K562 (cell line): ENCODE measurements around the gene CACNA2D4. TPM values are rescaled to one million over a fixed set of nuclear protein-coding genes. Genes with fewer than 3 reads are reported as not detected.
A peak's percentile ranks its signal among the peaks of the same experiment; 100 is the strongest.

ENCODE experiments used
- AFF1 ChIP-seq, 2 experiments: fragments of 450-650 bp; IDR thresholded peaks; 2 replicates each; pipeline ENCODE4 v1.6.1; 2018; ENCODE audit warnings: mild to moderate bottlenecking in 2 of 2, low read depth in 1 of 2; ENCODE audit not compliant: partially characterized antibody in 2 of 2
- CHAMP1 ChIP-seq: fragments of 450-650 bp; IDR thresholded peaks from 2 replicates; pipeline ENCODE4 v1.6.1; 2016; ENCODE audit warnings: mild to moderate bottlenecking
- CXXC5 ChIP-seq: fragments of 250-450 bp; sonication (Bioruptor Pico); IDR thresholded peaks from 2 replicates; pipeline ENCODE4 v1.8.0; 2022; ENCODE audit warnings: inconsistent platforms, mild to moderate bottlenecking, moderate library complexity
- L3MBTL2 ChIP-seq: fragments of 450-650 bp; IDR thresholded peaks from 2 replicates; pipeline ENCODE4 v1.6.1; 2016; ENCODE audit warnings: mild to moderate bottlenecking, moderate library complexity
- MAZ ChIP-seq, 2 experiments: fragments of 450-650 bp in 1 of 2; sonication (generic) in 1 of 2; formaldehyde crosslinking; IDR thresholded peaks in 1 of 2; conservative IDR thresholded peaks in 1 of 2; 2 replicates each; pipeline versions ENCODE4 v1.4.0 to v1.5.0; 2020; ENCODE audit warnings: mild to moderate bottlenecking in 1 of 2, missing genetic modification reagents in 1 of 2
- NRF1 ChIP-seq, 2 experiments: fragments of 450-650 bp; IDR thresholded peaks in 1 of 2; conservative IDR thresholded peaks in 1 of 2; 2 replicates each; pipeline ENCODE4 v1.6.1; 2014; ENCODE audit warnings: mild to moderate bottlenecking in 2 of 2
- POLR2A ChIP-seq: fragments of 450-650 bp; conservative IDR thresholded peaks from 2 replicates; pipeline ENCODE4 v1.6.1; 2016
- SMAD3 ChIP-seq: fragments of 450-650 bp; formaldehyde crosslinking; conservative IDR thresholded peaks from 2 replicates; pipeline ENCODE4 v1.4.0; 2020; ENCODE audit warnings: mild to moderate bottlenecking
- SMAD4 ChIP-seq: fragments of 250-450 bp; sonication (Bioruptor Pico); conservative IDR thresholded peaks from 2 replicates; pipeline ENCODE4 v1.8.0; 2021; ENCODE audit warnings: inconsistent platforms, mild to moderate bottlenecking, moderate library complexity
- SP2 ChIP-seq: IDR thresholded peaks from 2 replicates; pipeline ENCODE4 v1.6.1; 2011; ENCODE audit warnings: mild to moderate bottlenecking, low read depth, low read length, moderate library complexity; ENCODE audit not compliant: poor library complexity, severe bottlenecking; ENCODE audit errors: extremely low read depth
- XRCC5 ChIP-seq: fragments of 200-400 bp; formaldehyde crosslinking; IDR thresholded peaks from 2 replicates; pipeline ENCODE4 v1.6.1; 2017; ENCODE audit warnings: low read depth, mild to moderate bottlenecking, low read length
- ZNF143 ChIP-seq: sonication (generic); formaldehyde crosslinking; IDR thresholded peaks from 2 replicates; pipeline ENCODE4 v1.9.0; 2022; ENCODE audit warnings: mild to moderate bottlenecking, missing genetic modification reagents
- ZNF184 ChIP-seq: sonication (generic); formaldehyde crosslinking; IDR thresholded peaks from 2 replicates; pipeline ENCODE4 v1.5.0; 2020; ENCODE audit warnings: missing genetic modification reagents
- polyA plus RNA-seq, 8 experiments: library from polyadenylated mRNA; depleted of rRNA in 4 of 8; stranded (reverse) in 5 of 8; unstranded in 3 of 8; fragments of >200 nt; fragmentation: Nextera tagmentation in 2 of 8; fragmentation: Illumina TruSeq in 1 of 8; extraction: Ambion mirVana in 2 of 8; extraction: Trizol in 1 of 8; gene quantifications; 2 replicates each; pipeline versions ENCODE4 v1.2.1 to v1.2.3, GENCODE V29; 2011 to 2014; ENCODE audit warnings: inconsistent platforms in 1 of 8, missing spikeins in 1 of 8
- total RNA-seq, 7 experiments: library from RNA; depleted of rRNA in 6 of 7; stranded (reverse); fragments of >200 nt in 6 of 7; fragmentation: Illumina TruSeq in 2 of 7; extraction: Trizol in 2 of 7; gene quantifications; 2 replicates each; pipeline versions ENCODE4 v1.2.1 to v1.2.3, GENCODE V29; 2011 to 2021; ENCODE audit warnings: low replicate concordance in 1 of 7
- TF ChIP-seq, protein P1 (sequence below), 2 experiments: fragments of 200-800 bp in 1 of 2; sonication (Bioruptor generic) in 1 of 2; sonication (generic) in 1 of 2; formaldehyde crosslinking in 1 of 2; IDR thresholded peaks in 1 of 2; conservative IDR thresholded peaks in 1 of 2; 2 replicates each; pipeline versions ENCODE4 v1.5.0 to v1.6.1; 2016 to 2020; ENCODE audit warnings: missing compliant biosample characterization in 1 of 2, missing genetic modification characterization in 1 of 2, missing genetic modification reagents in 1 of 2
- TF ChIP-seq, protein P2 (sequence below): sonication (generic); formaldehyde crosslinking; IDR thresholded peaks from 2 replicates; pipeline ENCODE4 v1.8.0; 2022; ENCODE audit warnings: mild to moderate bottlenecking, missing genetic modification reagents, borderline replicate concordance

CACNA2D4 gene
- total and polyA plus RNA-seq, 9 of the 15 experiments (the other 6 are each of a cell fraction or from before 2014, with no cell fraction given), result 0.04 to 0.69 (median 0.40) TPM; not detected in 3

DNA sequence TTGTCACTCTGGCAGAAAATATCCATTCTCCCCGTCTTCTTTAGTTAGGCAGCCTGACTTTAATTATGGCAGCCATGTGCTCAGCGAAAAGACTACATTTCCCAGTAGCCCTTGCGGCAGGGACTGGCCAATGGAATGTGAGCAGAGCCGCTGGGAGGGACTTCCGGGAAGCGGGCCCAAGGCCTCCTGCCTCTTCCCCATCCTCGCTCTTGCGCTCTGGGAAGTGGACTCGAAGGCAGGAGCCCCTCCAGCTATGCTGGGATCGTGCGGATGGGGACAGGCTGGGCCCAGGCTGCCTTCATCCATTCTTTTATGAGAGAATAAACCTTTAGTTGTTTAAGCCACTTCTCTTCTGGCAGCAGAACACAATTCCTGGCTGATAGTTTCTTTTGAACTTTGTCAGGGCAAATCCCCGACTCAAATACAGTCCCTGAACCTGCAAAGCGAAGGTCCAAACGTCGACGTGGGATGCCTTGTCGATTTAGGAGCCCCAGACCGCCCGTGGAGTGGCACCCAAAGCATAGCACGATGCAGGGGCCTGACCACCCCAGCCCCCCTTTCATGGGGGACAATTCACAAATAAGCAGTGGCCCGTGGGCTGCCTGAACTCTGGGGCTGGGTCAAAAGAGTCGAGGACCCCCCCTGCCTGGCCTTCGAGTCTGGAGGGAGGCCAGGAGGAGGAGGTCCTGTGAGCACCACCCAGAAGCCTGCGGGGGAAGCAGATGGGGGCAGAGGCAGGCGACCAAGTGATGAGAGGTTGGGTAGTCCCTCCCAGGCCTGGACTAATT lies 113.7 kb downstream of the CACNA2D4 start (continued):
- peak in 1 of 2 experiments; percentile 69 for TF ChIP-seq AFF1 (IDR thresholded peaks at IDR 0.05; ENCODE audit: low read depth in 1 of 2, partially characterized antibody in 2 of 2)
- TF ChIP-seq POLR2A, result peak; percentile 39; the same call in 1 of the 2 replicates
- TF ChIP-seq, protein P1, sequence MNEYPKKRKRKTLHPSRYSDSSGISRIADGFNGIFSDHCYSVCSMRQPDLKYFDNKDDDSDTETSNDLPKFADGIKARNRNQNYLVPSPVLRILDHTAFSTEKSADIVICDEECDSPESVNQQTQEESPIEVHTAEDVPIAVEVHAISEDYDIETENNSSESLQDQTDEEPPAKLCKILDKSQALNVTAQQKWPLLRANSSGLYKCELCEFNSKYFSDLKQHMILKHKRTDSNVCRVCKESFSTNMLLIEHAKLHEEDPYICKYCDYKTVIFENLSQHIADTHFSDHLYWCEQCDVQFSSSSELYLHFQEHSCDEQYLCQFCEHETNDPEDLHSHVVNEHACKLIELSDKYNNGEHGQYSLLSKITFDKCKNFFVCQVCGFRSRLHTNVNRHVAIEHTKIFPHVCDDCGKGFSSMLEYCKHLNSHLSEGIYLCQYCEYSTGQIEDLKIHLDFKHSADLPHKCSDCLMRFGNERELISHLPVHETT (CRISPR knock-in tag; conservative IDR thresholded peaks at IDR 0.05 in 1 of 2, IDR thresholded peaks at IDR 0.05 in 1 of 2), result no peak
- peak; percentile 30 to 47; a peak in 2 of 4 replicates for TF ChIP-seq NRF1 (conservative IDR thresholded peaks at IDR 0.05 in 1 of 2, IDR thresholded peaks at IDR 0.05 in 1 of 2)
- no peak for TF ChIP-seq SMAD3 (CRISPR knock-in tag)
- TF ChIP-seq, protein P2, sequence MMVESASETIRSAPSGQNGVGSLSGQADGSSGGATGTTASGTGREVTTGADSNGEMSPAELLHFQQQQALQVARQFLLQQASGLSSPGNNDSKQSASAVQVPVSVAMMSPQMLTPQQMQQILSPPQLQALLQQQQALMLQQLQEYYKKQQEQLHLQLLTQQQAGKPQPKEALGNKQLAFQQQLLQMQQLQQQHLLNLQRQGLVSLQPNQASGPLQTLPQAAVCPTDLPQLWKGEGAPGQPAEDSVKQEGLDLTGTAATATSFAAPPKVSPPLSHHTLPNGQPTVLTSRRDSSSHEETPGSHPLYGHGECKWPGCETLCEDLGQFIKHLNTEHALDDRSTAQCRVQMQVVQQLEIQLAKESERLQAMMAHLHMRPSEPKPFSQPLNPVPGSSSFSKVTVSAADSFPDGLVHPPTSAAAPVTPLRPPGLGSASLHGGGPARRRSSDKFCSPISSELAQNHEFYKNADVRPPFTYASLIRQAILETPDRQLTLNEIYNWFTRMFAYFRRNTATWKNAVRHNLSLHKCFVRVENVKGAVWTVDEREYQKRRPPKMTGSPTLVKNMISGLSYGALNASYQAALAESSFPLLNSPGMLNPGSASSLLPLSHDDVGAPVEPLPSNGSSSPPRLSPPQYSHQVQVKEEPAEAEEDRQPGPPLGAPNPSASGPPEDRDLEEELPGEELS (CRISPR knock-in tag), result no peak
- peak; percentile 97 for TF ChIP-seq L3MBTL2
- TF ChIP-seq CXXC5 (CRISPR knock-in tag), result peak; percentile 53
- peak; percentile 90 for TF ChIP-seq ZNF143 (CRISPR knock-in tag)
- peak; percentile 63 for TF ChIP-seq SP2
- peak; percentile 19 to 22; a peak in 1 of 4 replicates for TF ChIP-seq MAZ (CRISPR knock-in tag; conservative IDR thresholded peaks at IDR 0.05 in 1 of 2, IDR thresholded peaks at IDR 0.05 in 1 of 2)
- no peak for TF ChIP-seq ZNF184
- TF ChIP-seq CHAMP1, result no peak
- TF ChIP-seq SMAD4 (CRISPR knock-in tag), result no peak; the same call in 1 of the 2 replicates
- TF ChIP-seq XRCC5, result no peak
